H1 (cell line): ENCODE data around the gene GLI1. TPM values are rescaled to one million over a fixed set of nuclear protein-coding genes. Genes with fewer than 3 reads are reported as not detected.

Experiments
- CTCF ChIA-PET: fragments of 300-600 bp; sonication (Branson Sonifier 250); formaldehyde crosslinking; loops from one replicate; lab custom pipeline; 2021; ENCODE audit not compliant: partially characterized antibody; lab: Charles Lee
- POLR2A ChIA-PET: fragments of 300-600 bp; sonication (Branson Sonifier 250); formaldehyde crosslinking; loops from one replicate; lab custom pipeline; 2021; ENCODE audit warnings: inconsistent platforms; ENCODE audit not compliant: partially characterized antibody; lab: Charles Lee
- DNase-seq, 2 experiments: peaks; one replicate each; pipeline versions ENCODE4 v3.0.0 to v3.0.0-alpha.2; 2010 to 2022; ENCODE audit warnings: low spot score in 2 of 2, low read depth in 1 of 2, mixed read lengths in 1 of 2
- FAIRE-seq: peaks from 2 replicates; lab custom pipeline; 2011; peaks lifted over from hg19 to GRCh38; lab: Jason Lieb, UNC
- H2AFZ ChIP-seq: 2 replicates; pipeline ENCODE4 v1.8.1; 2012; ENCODE audit warnings: low read length, inconsistent platforms
- H2AK5ac ChIP-seq: 2 replicates; pipeline ENCODE4 v1.6.1; 2013; ENCODE audit warnings: low read depth, low read length
- H2BK120ac ChIP-seq: replicated peaks from 2 replicates; pipeline ENCODE3; 2013; ENCODE audit warnings: low read depth, low read length, inconsistent platforms
- H2BK12ac ChIP-seq: 2 replicates; pipeline ENCODE4 v1.6.1; 2013; ENCODE audit warnings: low read depth, low read length
- H2BK15ac ChIP-seq: 2 replicates; pipeline ENCODE4 v1.6.1; 2013; ENCODE audit warnings: low read length
- H2BK20ac ChIP-seq: 2 replicates; pipeline ENCODE4 v1.6.1; 2013; ENCODE audit warnings: low read length
- H2BK5ac ChIP-seq: 2 replicates; pipeline ENCODE4 v1.6.1; 2013; ENCODE audit warnings: low read depth, low read length
- H3K14ac ChIP-seq: 2 replicates; pipeline ENCODE4 v1.6.1; 2013; ENCODE audit warnings: inconsistent platforms; ENCODE audit not compliant: insufficient read length
- H3K18ac ChIP-seq: 2 replicates; pipeline ENCODE4 v1.6.1; 2013; ENCODE audit warnings: low read length; ENCODE audit errors: extremely low read depth
- H3K23ac ChIP-seq: 2 replicates; pipeline ENCODE4 v1.6.1; 2013; ENCODE audit warnings: inconsistent platforms; ENCODE audit not compliant: insufficient read length
- H3K23me2 ChIP-seq: 2 replicates; pipeline ENCODE4 v1.6.1; 2013; ENCODE audit warnings: low read depth, low read length
- H3K27ac ChIP-seq: 2 replicates; pipeline ENCODE4 v1.6.1; 2011; ENCODE audit warnings: low read depth, low read length, inconsistent platforms
- H3K27me3 ChIP-seq, 4 experiments: replicated peaks in 1 of 4; 1 replicate in 1 of 4; 2 replicates in 3 of 4; pipeline versions ENCODE4 v1.6.1 to v1.8.1; 2011 to 2013; ENCODE audit warnings: low read length in 3 of 4, mild to moderate bottlenecking in 3 of 4, inconsistent platforms in 2 of 4, mixed read lengths in 2 of 4, moderate library complexity in 1 of 4; ENCODE audit not compliant: control insufficient read depth in 3 of 4, insufficient read depth in 3 of 4; ENCODE audit errors: extremely low read depth in 1 of 4
- H3K36me3 ChIP-seq, 4 experiments: 2 replicates each; pipeline versions ENCODE4 v1.6.1 to v1.8.1; 2011 to 2013; ENCODE audit warnings: mild to moderate bottlenecking in 4 of 4, low read length in 3 of 4, moderate library complexity in 2 of 4, control low read depth in 1 of 4, inconsistent platforms in 1 of 4; ENCODE audit not compliant: insufficient read depth in 4 of 4, control insufficient read depth in 2 of 4
- H3K4ac ChIP-seq: replicated peaks from 2 replicates; pipeline ENCODE3; 2013; ENCODE audit warnings: low read length, low read depth, mixed read lengths, inconsistent platforms; ENCODE audit not compliant: insufficient read length
- H3K4me1 ChIP-seq, 4 experiments: replicated peaks in 1 of 4; 1 replicate in 1 of 4; 2 replicates in 3 of 4; pipeline versions ENCODE4 v1.6.1 to v1.8.1; 2011 to 2013; ENCODE audit warnings: low read length in 3 of 4, inconsistent platforms in 2 of 4, mixed read lengths in 1 of 4; ENCODE audit not compliant: insufficient read depth in 4 of 4, control insufficient read depth in 3 of 4
- H3K4me2 ChIP-seq, 2 experiments: 2 replicates each; pipeline versions ENCODE4 v1.6.1 to v1.8.1; 2011 to 2013; ENCODE audit warnings: low read depth in 2 of 2, low read length in 2 of 2, control low read depth in 1 of 2, inconsistent platforms in 1 of 2, mild to moderate bottlenecking in 1 of 2; ENCODE audit not compliant: insufficient read depth in 1 of 2
- H3K4me3 ChIP-seq, 4 experiments: fragments of 200-600, 300-600 bp in 1 of 4; sonication (generic), shearing (Covaris generic), sonication (Bioruptor Twin) in 1 of 4; 2 replicates each; pipeline versions ENCODE4 v1.5.1 to v1.8.1; 2011 to 2016; ENCODE audit warnings: low read length in 4 of 4, low read depth in 3 of 4, control low read depth in 2 of 4, inconsistent platforms in 2 of 4, mild to moderate bottlenecking in 2 of 4, mixed read lengths in 1 of 4, moderate library complexity in 1 of 4; ENCODE audit not compliant: insufficient read depth in 2 of 4; ENCODE audit errors: extremely low read depth in 1 of 4
- H3K56ac ChIP-seq: replicated peaks from 2 replicates; pipeline ENCODE3; 2013; ENCODE audit warnings: low read depth, mild to moderate bottlenecking, mixed read lengths, low read length, inconsistent platforms; ENCODE audit not compliant: insufficient read length
- H3K79me1 ChIP-seq: 2 replicates; pipeline ENCODE4 v1.6.1; 2013; ENCODE audit warnings: low read depth, low read length, control low read depth
- H3K79me2 ChIP-seq, 2 experiments: 2 replicates each; pipeline versions ENCODE4 v1.6.1 to v1.8.1; 2012 to 2013; ENCODE audit warnings: low read length in 2 of 2, mild to moderate bottlenecking in 2 of 2, inconsistent platforms in 1 of 2; ENCODE audit not compliant: insufficient read depth in 2 of 2, control insufficient read depth in 1 of 2
- H3K9ac ChIP-seq, 4 experiments: replicated peaks in 1 of 4; 1 replicate in 1 of 4; 2 replicates in 3 of 4; pipeline versions ENCODE4 v1.6.1 to v1.8.1; 2011 to 2013; ENCODE audit warnings: low read depth in 3 of 4, low read length in 3 of 4, control low read depth in 2 of 4, mild to moderate bottlenecking in 2 of 4, moderate library complexity in 2 of 4, inconsistent platforms in 1 of 4; ENCODE audit errors: extremely low read depth in 1 of 4
- H3K9me3 ChIP-seq, 2 experiments: 2 replicates each; pipeline versions ENCODE4 v1.6.1 to v1.8.1; 2012 to 2013; ENCODE audit warnings: mild to moderate bottlenecking in 2 of 2, moderate library complexity in 2 of 2, control low read depth in 1 of 2, inconsistent platforms in 1 of 2, low read depth in 1 of 2, low read length in 1 of 2, mixed read lengths in 1 of 2; ENCODE audit not compliant: insufficient read depth in 2 of 2
- H4K20me1 ChIP-seq, 2 experiments: replicated peaks in 1 of 2; 2 replicates each; pipeline versions ENCODE3 to v1.8.1; 2011 to 2013; ENCODE audit warnings: inconsistent platforms in 2 of 2, low read length in 2 of 2, mild to moderate bottlenecking in 1 of 2; ENCODE audit not compliant: insufficient read depth in 2 of 2, control insufficient read depth in 1 of 2
- H4K5ac ChIP-seq: 2 replicates; pipeline ENCODE4 v1.6.1; 2013; ENCODE audit warnings: low read length, low read depth, mixed read lengths, inconsistent platforms; ENCODE audit not compliant: insufficient read length
- H4K8ac ChIP-seq: 2 replicates; pipeline ENCODE4 v1.8.0; 2013; ENCODE audit warnings: mild to moderate bottlenecking, moderate library complexity, low read length, inconsistent platforms; ENCODE audit not compliant: insufficient read depth; ENCODE audit errors: extremely low read depth
- H4K91ac ChIP-seq: replicated peaks from 2 replicates; pipeline ENCODE3; 2013; ENCODE audit warnings: low read length, mixed read lengths, inconsistent platforms; ENCODE audit not compliant: insufficient read length
- HDAC2 ChIP-seq, 2 experiments: fragments of 300-600 bp in 1 of 2; sonication (generic) in 1 of 2; IDR thresholded peaks; 2 replicates each; pipeline ENCODE4 v1.6.1; 2011 to 2012; ENCODE audit warnings: low read depth in 2 of 2, low read length in 2 of 2, mild to moderate bottlenecking in 2 of 2, moderate library complexity in 2 of 2, borderline replicate concordance in 1 of 2, inconsistent platforms in 1 of 2
- WGBS, 2 experiments: shearing (Covaris generic) in 1 of 2; methylation state at CpG; one replicate each; pipeline versions ENCODE4 v1.1.6 to v1.1.7; 2013 to 2015; ENCODE audit warnings: low lambda C conversion rate in 2 of 2, mixed read lengths in 2 of 2, inconsistent platforms in 1 of 2, low coverage in 1 of 2, missing lambda C conversion rate in 1 of 2; ENCODE audit not compliant: insufficient replicate concordance in 2 of 2, insufficient coverage in 1 of 2, insufficient read length in 1 of 2; ENCODE audit errors: extremely low coverage in 1 of 2, missing lambda C conversion rate in 1 of 2; 5-methylcytosine and 5-hydroxymethylcytosine counted together
- polyA plus RNA-seq, 7 experiments: library from polyadenylated mRNA; depleted of rRNA in 3 of 7; stranded (reverse) in 5 of 7; unstranded in 2 of 7; fragments of >200 nt in 5 of 7; fragments of 200-250 nt in 2 of 7; gene quantifications; 1 replicate in 5 of 7; 2 replicates in 1 of 7; 4 replicates in 1 of 7; pipeline versions ENCODE4 v1.2.1 to v1.2.3, GENCODE V29; 2011 to 2013; ENCODE audit warnings: missing spikeins in 2 of 7, mixed read lengths in 2 of 7
- total RNA-seq: library from RNA; stranded (reverse); fragmentation: NEBNext Ultra II Directional; extraction: Animal tissue kit (Norgen Biotek cat#: 25700); gene quantifications from 2 replicates; pipeline ENCODE4 v1.2.1, GENCODE V29; 2021
- TF ChIP-seq, protein P1 (sequence below), 3 experiments: IDR thresholded peaks; 1 replicate in 2 of 3; 2 replicates in 1 of 3; pipeline versions ENCODE4 v1.5.1 to v1.6.1; 2011; ENCODE audit warnings: low read length in 3 of 3, mild to moderate bottlenecking in 3 of 3, inconsistent platforms in 2 of 3, low read depth in 1 of 3, moderate library complexity in 1 of 3; ENCODE audit not compliant: insufficient read depth in 1 of 3; ENCODE audit errors: control extremely low read depth in 1 of 3

GLI1 gene
- total and polyA plus RNA-seq, 2 of the 8 experiments (the other 6 are each of a cell fraction or from before 2014, with no cell fraction given), result 23.5 to 25.3 TPM

GRCh38 chr12:57491393-57492280 lies 32.1 kb downstream of the GLI1 start:
- TF ChIP-seq, protein P1, sequence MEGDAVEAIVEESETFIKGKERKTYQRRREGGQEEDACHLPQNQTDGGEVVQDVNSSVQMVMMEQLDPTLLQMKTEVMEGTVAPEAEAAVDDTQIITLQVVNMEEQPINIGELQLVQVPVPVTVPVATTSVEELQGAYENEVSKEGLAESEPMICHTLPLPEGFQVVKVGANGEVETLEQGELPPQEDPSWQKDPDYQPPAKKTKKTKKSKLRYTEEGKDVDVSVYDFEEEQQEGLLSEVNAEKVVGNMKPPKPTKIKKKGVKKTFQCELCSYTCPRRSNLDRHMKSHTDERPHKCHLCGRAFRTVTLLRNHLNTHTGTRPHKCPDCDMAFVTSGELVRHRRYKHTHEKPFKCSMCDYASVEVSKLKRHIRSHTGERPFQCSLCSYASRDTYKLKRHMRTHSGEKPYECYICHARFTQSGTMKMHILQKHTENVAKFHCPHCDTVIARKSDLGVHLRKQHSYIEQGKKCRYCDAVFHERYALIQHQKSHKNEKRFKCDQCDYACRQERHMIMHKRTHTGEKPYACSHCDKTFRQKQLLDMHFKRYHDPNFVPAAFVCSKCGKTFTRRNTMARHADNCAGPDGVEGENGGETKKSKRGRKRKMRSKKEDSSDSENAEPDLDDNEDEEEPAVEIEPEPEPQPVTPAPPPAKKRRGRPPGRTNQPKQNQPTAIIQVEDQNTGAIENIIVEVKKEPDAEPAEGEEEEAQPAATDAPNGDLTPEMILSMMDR (IDR thresholded peaks at IDR 0.05; ENCODE audit: control extremely low read depth in 1 of 3, insufficient read depth in 1 of 3, low read depth in 1 of 3, low read length in 3 of 3), result peak in 1 of 3 experiments; percentile 34; a peak in 1 of 4 replicates
- TF ChIP-seq HDAC2 (IDR thresholded peaks at IDR 0.05; ENCODE audit: borderline replicate concordance in 1 of 2, low read depth in 2 of 2, low read length in 2 of 2), result no peak
- Histone ChIP-seq H3K79me1 (peaks cover 8% of the 10 kb centered on the region; the same call in 1 of the 2 replicates), H2BK12ac (no peak overlapping the region), H4K8ac (no peak overlapping the region), H3K4ac (no peak overlapping the region), H2BK5ac (no peak overlapping the region), H2AK5ac (no peak overlapping the region), H3K9ac (no peak overlapping the region), H3K4me2 (no peak overlapping the region), H3K4me1 (peaks cover 0 to 7% (median 2%) of the 10 kb centered on the region in 4 experiments; a peak in 5 of 7 replicates), H3K18ac (no peak overlapping the region), H4K20me1 (peaks cover 0 to 3% of the 10 kb centered on the region in 2 experiments), H2BK15ac (no peak overlapping the region), H2BK20ac (no peak overlapping the region), H4K91ac (no peak overlapping the region), H2BK120ac (no peak overlapping the region), H3K23me2 (peaks cover 7% of the 10 kb centered on the region; the same call in 1 of the 2 replicates), H3K79me2 (peaks cover 14 to 28% of the 10 kb centered on the region in 2 experiments), H3K14ac (no peak overlapping the region), H2AFZ (no peak overlapping the region), H3K4me3 (no peak overlapping the region), H3K23ac (no peak overlapping the region), H4K5ac (no peak overlapping the region), H3K36me3 (peaks cover 24 to 65% (median 47%) of the 10 kb centered on the region in 4 experiments), H3K27ac (no peak overlapping the region), H3K9me3 (no peaks in the 10 kb centered on the region; a peak in 1 of 4 replicates), H3K27me3 (no peaks in the 10 kb centered on the region), H3K56ac (no peak overlapping the region)
- WGBS, 2 experiments, result 97% methylated on average over 15 of the region's 15 CpGs; no CpG with 5 or more reads in 1 of the 2 experiments
- ChIA-PET POLR2A (interaction anchor here (0.9 to 1.3 kb wide), 4 partner anchors 37 to 121 kb away, joined by 3 to 4 read pairs (median 3); no protein-coding TSS in a partner anchor), CTCF (interaction anchor here (0.7 to 25.1 kb wide), 6 partner anchors 11 to 34 kb away, joined by 3 to 441 read pairs (median 4); partner anchors contain the start of genes GLI1 and INHBE)
- DNase-seq, result no peak
- FAIRE-seq, result no peak
